ENCODE measurements around the gene GALNT18.
"Not testable (repeated sequence)": the region's sequence is repeated elsewhere in the genome, so short reads cannot be mapped to it uniquely, and the experiment has no call there.

GALNT18 gene

GRCh38 chr11:11352878-11353277, 268.9 kb downstream of the GALNT18 start, which contains the start of gene CSNK2A3:
Gene CSNK2A3, minus strand, starts transcription at chr11:11353250. Its CDS starts 131 bp downstream, at chr11:11353119.
- H3K36me3 ChIP-seq (ENCODE audit: insufficient read depth, low read length); H3K79me2 ChIP-seq (ENCODE audit: control insufficient read depth, insufficient read depth, low read length, unreplicated experiment); H3K4me1 ChIP-seq (ENCODE audit: control insufficient read depth, insufficient read depth, low read length, unreplicated experiment); H3K4me3 ChIP-seq (ENCODE audit: low read depth, low read length); H2AFZ ChIP-seq (ENCODE audit: low read length, unreplicated experiment); H3K27ac ChIP-seq (ENCODE audit: low read depth, low read length): not testable (repeated sequence)
- H3K27me3 ChIP-seq (ENCODE audit: insufficient read depth, low read length): peaks cover 30% of the 10 kb centered on the region

GRCh38 chr11:11351851-11352250, 270.0 kb downstream of the GALNT18 start:
- not testable (repeated sequence) for H3K36me3 ChIP-seq (ENCODE audit: insufficient read depth, low read length); H3K79me2 ChIP-seq (ENCODE audit: control insufficient read depth, insufficient read depth, low read length, unreplicated experiment); H3K27ac ChIP-seq (ENCODE audit: low read depth, low read length); H3K4me1 ChIP-seq (ENCODE audit: control insufficient read depth, insufficient read depth, low read length, unreplicated experiment); H3K4me3 ChIP-seq (ENCODE audit: low read depth, low read length); H2AFZ ChIP-seq (ENCODE audit: low read length, unreplicated experiment)
- H3K27me3 ChIP-seq (ENCODE audit: insufficient read depth, low read length): peaks cover 31% of the 10 kb centered on the region

GRCh38 chr11:11351042-11351586, 270.7 kb downstream of the GALNT18 start:
- Histone ChIP-seq H3K36me3 (ENCODE audit: insufficient read depth, low read length) (no peaks in the 10 kb centered on the region), H2AFZ (ENCODE audit: low read length, unreplicated experiment) (no peak overlapping the region), H3K27me3 (ENCODE audit: insufficient read depth, low read length) (peaks cover 35% of the 10 kb centered on the region; the same call in 1 of the 2 replicates), H3K4me3 (ENCODE audit: low read depth, low read length) (no peak overlapping the region), H3K4me1 (ENCODE audit: control insufficient read depth, insufficient read depth, low read length, unreplicated experiment) (peaks cover 9% of the 10 kb centered on the region), H3K27ac (ENCODE audit: low read depth, low read length) (no peak overlapping the region), H3K79me2 (ENCODE audit: control insufficient read depth, insufficient read depth, low read length, unreplicated experiment) (no peaks in the 10 kb centered on the region)

GRCh38 chr11:11349870-11350337, 271.9 kb downstream of the GALNT18 start:
- Histone ChIP-seq H3K4me1 (ENCODE audit: control insufficient read depth, insufficient read depth, low read length, unreplicated experiment) (peaks cover 9% of the 10 kb centered on the region), H3K36me3 (ENCODE audit: insufficient read depth, low read length) (no peaks in the 10 kb centered on the region), H3K27me3 (ENCODE audit: insufficient read depth, low read length) (peaks cover 28% of the 10 kb centered on the region; the same call in 1 of the 2 replicates), H3K79me2 (ENCODE audit: control insufficient read depth, insufficient read depth, low read length, unreplicated experiment) (no peaks in the 10 kb centered on the region), H3K27ac (ENCODE audit: low read depth, low read length) (no peak overlapping the region), H2AFZ (ENCODE audit: low read length, unreplicated experiment) (no peak overlapping the region), H3K4me3 (ENCODE audit: low read depth, low read length) (no peak overlapping the region)

GRCh38 chr11:11349106-11349825, 272.5 kb downstream of the GALNT18 start:
- Histone ChIP-seq H3K36me3 (ENCODE audit: insufficient read depth, low read length) (no peaks in the 10 kb centered on the region), H3K4me1 (ENCODE audit: control insufficient read depth, insufficient read depth, low read length, unreplicated experiment) (peaks cover 9% of the 10 kb centered on the region), H3K27ac (ENCODE audit: low read depth, low read length) (no peak overlapping the region), H3K79me2 (ENCODE audit: control insufficient read depth, insufficient read depth, low read length, unreplicated experiment) (no peaks in the 10 kb centered on the region), H3K4me3 (ENCODE audit: low read depth, low read length) (no peak overlapping the region), H3K27me3 (ENCODE audit: insufficient read depth, low read length) (peaks cover 26% of the 10 kb centered on the region; the same call in 1 of the 2 replicates), H2AFZ (ENCODE audit: low read length, unreplicated experiment) (no peak overlapping the region)

GRCh38 chr11:11348303-11348702, 273.5 kb downstream of the GALNT18 start:
- Histone ChIP-seq H3K27ac (ENCODE audit: low read depth, low read length) (no peak overlapping the region), H3K27me3 (ENCODE audit: insufficient read depth, low read length) (peaks cover 32% of the 10 kb centered on the region), H3K36me3 (ENCODE audit: insufficient read depth, low read length) (no peaks in the 10 kb centered on the region), H3K4me1 (ENCODE audit: control insufficient read depth, insufficient read depth, low read length, unreplicated experiment) (peaks cover 9% of the 10 kb centered on the region), H2AFZ (ENCODE audit: low read length, unreplicated experiment) (no peak overlapping the region), H3K4me3 (ENCODE audit: low read depth, low read length) (no peak overlapping the region), H3K79me2 (ENCODE audit: control insufficient read depth, insufficient read depth, low read length, unreplicated experiment) (no peaks in the 10 kb centered on the region)

- H3K79me2 ChIP-seq (ENCODE audit: control insufficient read depth, insufficient read depth, low read length, unreplicated experiment): no peaks in the 10 kb centered on the region
- H3K27ac ChIP-seq (ENCODE audit: low read depth, low read length): no peak overlapping the region
- no peaks in the 10 kb centered on the region for H3K36me3 ChIP-seq (ENCODE audit: insufficient read depth, low read length)
- peaks cover 32% of the 10 kb centered on the region for H3K27me3 ChIP-seq (ENCODE audit: insufficient read depth, low read length)
- H3K4me3 ChIP-seq (ENCODE audit: low read depth, low read length): no peak overlapping the region
- H2AFZ ChIP-seq (ENCODE audit: low read length, unreplicated experiment): no peak overlapping the region
- H3K4me1 ChIP-seq (ENCODE audit: control insufficient read depth, insufficient read depth, low read length, unreplicated experiment): peaks cover 9% of the 10 kb centered on the region
Measured at GRCh38 chr11:11347592-11347991, 274.2 kb downstream of the GALNT18 start.

- H3K79me2 ChIP-seq (ENCODE audit: control insufficient read depth, insufficient read depth, low read length, unreplicated experiment): no peaks in the 10 kb centered on the region
- no peak overlapping the region for H3K4me3 ChIP-seq (ENCODE audit: low read depth, low read length)
- H3K4me1 ChIP-seq (ENCODE audit: control insufficient read depth, insufficient read depth, low read length, unreplicated experiment): peaks cover 9% of the 10 kb centered on the region
- H2AFZ ChIP-seq (ENCODE audit: low read length, unreplicated experiment): no peak overlapping the region
- no peak overlapping the region for H3K27ac ChIP-seq (ENCODE audit: low read depth, low read length)
- no peaks in the 10 kb centered on the region for H3K36me3 ChIP-seq (ENCODE audit: insufficient read depth, low read length)
- H3K27me3 ChIP-seq (ENCODE audit: insufficient read depth, low read length): peaks cover 35% of the 10 kb centered on the region
Measured at GRCh38 chr11:11346303-11346702, 275.5 kb downstream of the GALNT18 start.

GRCh38 chr11:11345099-11345498, 276.7 kb downstream of the GALNT18 start:
- no peak overlapping the region for H2AFZ ChIP-seq (ENCODE audit: low read length, unreplicated experiment)
- H3K27me3 ChIP-seq (ENCODE audit: insufficient read depth, low read length): peaks cover 33% of the 10 kb centered on the region
- peaks cover 4% of the 10 kb centered on the region for H3K4me1 ChIP-seq (ENCODE audit: control insufficient read depth, insufficient read depth, low read length, unreplicated experiment)
- H3K36me3 ChIP-seq (ENCODE audit: insufficient read depth, low read length): no peaks in the 10 kb centered on the region
- H3K4me3 ChIP-seq (ENCODE audit: low read depth, low read length): no peak overlapping the region
- no peaks in the 10 kb centered on the region for H3K79me2 ChIP-seq (ENCODE audit: control insufficient read depth, insufficient read depth, low read length, unreplicated experiment)
- H3K27ac ChIP-seq (ENCODE audit: low read depth, low read length): no peak overlapping the region

GRCh38 chr11:11344045-11344444, 277.8 kb downstream of the GALNT18 start:
- no peaks in the 10 kb centered on the region for H3K4me1 ChIP-seq (ENCODE audit: control insufficient read depth, insufficient read depth, low read length, unreplicated experiment)
- no peak overlapping the region for H2AFZ ChIP-seq (ENCODE audit: low read length, unreplicated experiment)
- H3K27me3 ChIP-seq (ENCODE audit: insufficient read depth, low read length): peaks cover 31% of the 10 kb centered on the region
- no peak overlapping the region for H3K4me3 ChIP-seq (ENCODE audit: low read depth, low read length)
- no peak overlapping the region for H3K27ac ChIP-seq (ENCODE audit: low read depth, low read length)
- H3K36me3 ChIP-seq (ENCODE audit: insufficient read depth, low read length): no peaks in the 10 kb centered on the region
- no peaks in the 10 kb centered on the region for H3K79me2 ChIP-seq (ENCODE audit: control insufficient read depth, insufficient read depth, low read length, unreplicated experiment)

GRCh38 chr11:11338304-11338703, 283.5 kb downstream of the GALNT18 start:
- no peaks in the 10 kb centered on the region for H3K4me1 ChIP-seq (ENCODE audit: control insufficient read depth, insufficient read depth, low read length, unreplicated experiment)
- no peak overlapping the region for H2AFZ ChIP-seq (ENCODE audit: low read length, unreplicated experiment)
- H3K4me3 ChIP-seq (ENCODE audit: low read depth, low read length): no peak overlapping the region
- H3K79me2 ChIP-seq (ENCODE audit: control insufficient read depth, insufficient read depth, low read length, unreplicated experiment): no peaks in the 10 kb centered on the region
- H3K36me3 ChIP-seq (ENCODE audit: insufficient read depth, low read length): no peaks in the 10 kb centered on the region
- peaks cover 11% of the 10 kb centered on the region for H3K27me3 ChIP-seq (ENCODE audit: insufficient read depth, low read length)
- H3K27ac ChIP-seq (ENCODE audit: low read depth, low read length): no peak overlapping the region
